SK-N-SH treated with all-trans-retinoic acid at 6 μM for 48 hours (cell line): Measurements from ENCODE around the gene TOX2.
A peak's percentile ranks its signal among the peaks of the same experiment; 100 is the strongest.

Source experiments
- ATAC-seq: fragments of 200-7000 bp; cut with Tn5 transposase; 3 replicates; pipeline ENCODE4 v1.9.1; 2020; ENCODE audit warnings: mild to moderate bottlenecking, moderate library complexity
- BACH2 ChIP-seq: fragments of 250-450 bp; sonication (Bioruptor Pico); IDR thresholded peaks from 2 replicates; pipeline ENCODE4 v1.9.0; 2021; ENCODE audit warnings: mild to moderate bottlenecking, borderline replicate concordance
- CREB5 ChIP-seq: fragments of 250-450 bp; sonication (Bioruptor Pico); IDR thresholded peaks from 2 replicates; pipeline ENCODE4 v1.5.1; 2020; ENCODE audit warnings: low read depth, mild to moderate bottlenecking, moderate library complexity
- CSDC2 ChIP-seq: fragments of 250-450 bp; sonication (Bioruptor Pico); IDR thresholded peaks from 2 replicates; pipeline ENCODE4 v1.5.0; 2020; ENCODE audit warnings: mild to moderate bottlenecking, moderate library complexity
- CSRNP3 ChIP-seq: fragments of 250-450 bp; sonication (Bioruptor Pico); IDR thresholded peaks from 2 replicates; pipeline ENCODE4 v1.5.1; 2021; ENCODE audit warnings: mild to moderate bottlenecking, moderate library complexity
- ESRRG ChIP-seq: fragments of 250-450 bp; sonication (Bioruptor Pico); IDR thresholded peaks from 2 replicates; pipeline ENCODE4 v1.6.1; 2021; ENCODE audit warnings: mild to moderate bottlenecking
- GLIS3 ChIP-seq: fragments of 250-450 bp; sonication (Bioruptor Pico); IDR thresholded peaks from 2 replicates; pipeline ENCODE4 v1.5.0; 2020; ENCODE audit warnings: mild to moderate bottlenecking, moderate library complexity
- ISL1 ChIP-seq: fragments of 250-450 bp; sonication (Bioruptor Pico); IDR thresholded peaks from 2 replicates; pipeline ENCODE4 v2.1.2; 2022; ENCODE audit warnings: mild to moderate bottlenecking, moderate library complexity
- OSR1 ChIP-seq: fragments of 250-450 bp; sonication (Bioruptor Pico); IDR thresholded peaks from 2 replicates; pipeline ENCODE4 v1.8.0; 2022; ENCODE audit warnings: moderate library complexity, mild to moderate bottlenecking, inconsistent platforms
- POU6F1 ChIP-seq: fragments of 250-450 bp; sonication (Bioruptor Pico); IDR thresholded peaks from 2 replicates; pipeline ENCODE4 v1.8.0; 2021; ENCODE audit warnings: low read depth, mild to moderate bottlenecking, moderate library complexity, borderline replicate concordance
- PPARA ChIP-seq: fragments of 250-450 bp; sonication (Bioruptor Pico); IDR thresholded peaks from 2 replicates; pipeline ENCODE4 v1.5.0; 2020; ENCODE audit warnings: mild to moderate bottlenecking, borderline replicate concordance
- RARB ChIP-seq: fragments of 250-450 bp; sonication (Bioruptor Pico); IDR thresholded peaks from 2 replicates; pipeline ENCODE4 v1.8.0; 2021; ENCODE audit warnings: mild to moderate bottlenecking, moderate library complexity
- SNAI2 ChIP-seq: fragments of 250-450 bp; sonication (Bioruptor Pico); IDR thresholded peaks from 2 replicates; pipeline ENCODE4 v1.5.0; 2020; ENCODE audit warnings: mild to moderate bottlenecking, moderate library complexity
- TCF4 ChIP-seq: fragments of 250-450 bp; sonication (Bioruptor Pico); IDR thresholded peaks from 2 replicates; pipeline ENCODE4 v1.8.0; 2021; ENCODE audit warnings: mild to moderate bottlenecking, moderate library complexity, borderline replicate concordance
- TOX ChIP-seq: fragments of 250-450 bp; sonication (Bioruptor Pico); IDR thresholded peaks from 2 replicates; pipeline ENCODE4 v1.8.0; 2021; ENCODE audit warnings: mild to moderate bottlenecking, moderate library complexity, borderline replicate concordance
- TSHZ2 ChIP-seq: fragments of 250-450 bp; sonication (Bioruptor Pico); IDR thresholded peaks from 2 replicates; pipeline ENCODE4 v1.5.0; 2020; ENCODE audit warnings: mild to moderate bottlenecking, moderate library complexity
- ZC3H10 ChIP-seq: fragments of 250-450 bp; sonication (Bioruptor Pico); IDR thresholded peaks from 2 replicates; pipeline ENCODE4 v1.5.1; 2021; ENCODE audit warnings: mild to moderate bottlenecking, moderate library complexity
- ZFP3 ChIP-seq: fragments of 250-450 bp; sonication (Bioruptor Pico); IDR thresholded peaks from 2 replicates; pipeline ENCODE4 v1.5.0; 2020; ENCODE audit warnings: mild to moderate bottlenecking, moderate library complexity
- ZNF70 ChIP-seq: fragments of 450-650 bp; formaldehyde crosslinking; IDR thresholded peaks from 2 replicates; pipeline ENCODE4 v1.5.0; 2020; ENCODE audit warnings: mild to moderate bottlenecking, moderate library complexity
- ZNF8 ChIP-seq: fragments of 450-650 bp; formaldehyde crosslinking; IDR thresholded peaks from 2 replicates; pipeline ENCODE4 v1.5.0; 2020; ENCODE audit warnings: mild to moderate bottlenecking, moderate library complexity

The TOX2 gene

DNA sequence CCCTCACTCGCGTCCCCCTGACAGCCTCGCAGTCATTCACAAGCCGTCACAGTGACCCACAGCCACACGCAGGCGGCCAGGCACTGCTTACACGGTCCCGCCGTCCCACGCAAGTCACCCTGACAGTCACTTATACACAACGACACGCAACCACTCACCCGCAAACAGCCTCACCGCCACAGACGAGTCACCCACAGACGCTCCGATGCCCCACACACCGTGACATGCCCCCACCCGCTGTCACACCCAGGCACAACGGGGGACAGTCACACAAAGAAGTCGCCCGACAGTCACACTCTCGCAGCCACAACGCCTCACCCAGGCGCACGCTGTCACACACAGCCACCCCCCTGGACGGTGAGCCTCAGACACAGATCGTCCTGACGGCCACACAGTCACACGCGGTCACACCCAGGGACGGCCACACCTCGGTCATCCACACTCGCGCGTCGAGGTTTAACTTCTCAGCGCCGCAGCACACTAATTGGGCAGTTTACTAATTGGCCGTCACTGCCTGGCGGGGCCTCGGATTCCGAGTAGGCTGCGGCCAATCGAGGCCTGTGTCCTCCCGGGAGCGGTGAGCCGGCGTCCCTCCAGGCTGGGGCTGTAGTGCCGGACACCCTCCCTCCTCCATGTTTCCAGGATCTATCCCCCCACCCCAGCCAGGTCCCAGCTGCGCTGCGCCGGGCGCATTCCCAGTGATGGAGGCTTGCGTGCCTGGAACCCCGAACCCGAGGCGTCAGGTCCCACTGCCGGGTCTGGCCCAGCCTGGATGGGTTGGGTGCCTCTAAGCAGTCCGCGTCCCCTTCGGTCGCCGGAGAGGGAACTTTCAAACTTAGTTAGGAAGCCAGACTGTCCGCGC, 790 bp downstream of the TOX2 start:
- TF ChIP-seq OSR1 (CRISPR knock-in tag) (no peak), ZNF70 (CRISPR knock-in tag) (peak; percentile 87), GLIS3 (CRISPR knock-in tag) (no peak), ZFP3 (no peak), POU6F1 (CRISPR knock-in tag) (no peak)
- peak; percentile 64 for ATAC-seq

- ATAC-seq, result peak; percentile 76
- no peak for TF ChIP-seq CSRNP3 (CRISPR knock-in tag)
- no peak for TF ChIP-seq ZNF70 (CRISPR knock-in tag)
- no peak for TF ChIP-seq CREB5
- TF ChIP-seq TOX (CRISPR knock-in tag), result no peak
- no peak for TF ChIP-seq ZC3H10 (CRISPR knock-in tag)
- no peak for TF ChIP-seq OSR1 (CRISPR knock-in tag)
- no peak for TF ChIP-seq BACH2
- no peak for TF ChIP-seq TSHZ2 (CRISPR knock-in tag)
- TF ChIP-seq CSDC2 (CRISPR knock-in tag), result no peak
- TF ChIP-seq TCF4 (CRISPR knock-in tag), result no peak
- no peak for TF ChIP-seq RARB (CRISPR knock-in tag)
- TF ChIP-seq SNAI2 (CRISPR knock-in tag), result no peak
- TF ChIP-seq PPARA (CRISPR knock-in tag), result no peak
These were observed 1.6 kb downstream of the TOX2 start for GRCh38 chr20:43916073-43916880.

- TF ChIP-seq BACH2 (no peak), POU6F1 (CRISPR knock-in tag) (no peak), ISL1 (no peak), ESRRG (CRISPR knock-in tag) (no peak), TSHZ2 (CRISPR knock-in tag) (no peak), TOX (CRISPR knock-in tag) (no peak), ZNF8 (CRISPR knock-in tag) (no peak), RARB (CRISPR knock-in tag) (no peak)
- ATAC-seq, result peak; percentile 26; the same call in 2 of the 3 replicates
These were observed 2.3 kb downstream of the TOX2 start for GRCh38 chr20:43916881-43917371.
